Posterior vena cava (tissue), 2 donors: ENCODE results near the gene PML. TPM values are rescaled to one million over a fixed set of nuclear protein-coding genes. Genes with fewer than 3 reads are reported as not detected.

Experiments used
- DNase-seq: peaks from one replicate; pipeline ENCODE4 v3.0.0-alpha.2; 2020; ENCODE audit warnings: low spot score
- intact Hi-C, 2 donors: fragments of 100-400 bp; cut with DNase I; formaldehyde crosslinking; loops; one replicate each; pipeline versions ENCODE4 v1.14.1 to v1.14.2; 2022 to 2023
- total RNA-seq, 2 donors: library from RNA; stranded (reverse); fragmentation: NEBNext Ultra II Directional; extraction: Animal tissue kit (Norgen Biotek cat#: 25700); gene quantifications; one replicate each; pipeline ENCODE4 v1.2.1, GENCODE V29; 2021
- donor health status: DM: yes; HTN: yes; CAD: no.
- donor health status: DM: yes; HTN: yes; CAD: no.

The PML gene
- total RNA-seq, 2 donors from 2014 or later = 49.2 to 50.7 TPM

- intact Hi-C loops = loop anchor here in 1 of 2 donors (10.0 kb wide), 1 partner anchor 335 kb away; no protein-coding TSS in a partner anchor
- no peak for DNase-seq
Observed at GRCh38 chr15:73979636-73980035, 14.9 kb upstream of the PML start.

GRCh38 chr15:73981761-73982221 is 12.7 kb upstream of the PML start:
- intact Hi-C loops = loop anchor here in 1 of 2 donors (10.0 kb wide), 1 partner anchor 333 kb away; no protein-coding TSS in a partner anchor
- DNase-seq = peak; percentile 67

GRCh38 chr15:73982222-73982962 is 12.1 kb upstream of the PML start:
- DNase-seq = peak; percentile 97
- intact Hi-C loops = loop anchor here in 1 of 2 donors (10.0 kb wide), 1 partner anchor 332 kb away; no protein-coding TSS in a partner anchor

- DNase-seq = peak; percentile 87
- intact Hi-C loops = loop anchor here in 1 of 2 donors (10.0 kb wide), 1 partner anchor 332 kb away; no protein-coding TSS in a partner anchor
Observed at GRCh38 chr15:73983211-73983727, 11.2 kb upstream of the PML start.

- no peak for DNase-seq
- intact Hi-C loops = loop anchor here in 1 of 2 donors (10.0 kb wide), 1 partner anchor 331 kb away; no protein-coding TSS in a partner anchor
Observed at GRCh38 chr15:73983773-73984172, 10.7 kb upstream of the PML start.

- DNase-seq = peak; percentile 80
- intact Hi-C loops = loop anchor here in 1 of 2 donors (10.0 kb wide), 1 partner anchor 330 kb away; no protein-coding TSS in a partner anchor
Observed at GRCh38 chr15:73984208-73984979, 10.1 kb upstream of the PML start.

GRCh38 chr15:73985101-73985873 is 9.2 kb upstream of the PML start:
- DNase-seq = peak; percentile 63
- intact Hi-C loops = loop anchor here in 1 of 2 donors (5.0 to 10.0 kb wide), 2 partner anchors 62 to 330 kb away; no protein-coding TSS in a partner anchor

- DNase-seq = peak; percentile 64
- intact Hi-C loops = loop anchor here in 1 of 2 donors (5.0 to 10.0 kb wide), 2 partner anchors 61 to 329 kb away; no protein-coding TSS in a partner anchor
Observed at GRCh38 chr15:73986055-73986775, 8.3 kb upstream of the PML start.

- peak; percentile 9 for DNase-seq
- intact Hi-C loops = loop anchor here in 1 of 2 donors (5.0 to 10.0 kb wide), 2 partner anchors 61 to 328 kb away; no protein-coding TSS in a partner anchor
Observed at GRCh38 chr15:73986776-73987056, 7.8 kb upstream of the PML start.

GRCh38 chr15:73987250-73987649 is 7.3 kb upstream of the PML start:
- intact Hi-C loops = loop anchor here in 1 of 2 donors (5.0 to 10.0 kb wide), 2 partner anchors 60 to 328 kb away; no protein-coding TSS in a partner anchor
- DNase-seq = peak; percentile 48

- intact Hi-C loops = loop anchor here in 1 of 2 donors (5.0 to 10.0 kb wide), 2 partner anchors 59 to 327 kb away; no protein-coding TSS in a partner anchor
- DNase-seq = peak; percentile 76
Observed at GRCh38 chr15:73987681-73988444, 6.7 kb upstream of the PML start.

GRCh38 chr15:73988445-73988969 is 6.0 kb upstream of the PML start:
- intact Hi-C loops = loop anchor here in 1 of 2 donors (5.0 to 10.0 kb wide), 2 partner anchors 59 to 326 kb away; no protein-coding TSS in a partner anchor
- DNase-seq = peak; percentile 78

GRCh38 chr15:73989001-73989798 is 5.3 kb upstream of the PML start:
- DNase-seq = peak; percentile 84
- intact Hi-C loops = loop anchor here in 1 of 2 donors (5.0 to 10.0 kb wide), 2 partner anchors 58 to 326 kb away; no protein-coding TSS in a partner anchor

GRCh38 chr15:73990250-73991005 is 4.1 kb upstream of the PML start:
- DNase-seq = peak; percentile 75
- intact Hi-C loops = loop anchor here in 1 of 2 donors (1.0 kb wide), 1 partner anchor 38 kb away; no protein-coding TSS in a partner anchor

GRCh38 chr15:73991260-73991659 is 3.3 kb upstream of the PML start:
- peak; percentile 94 for DNase-seq
- intact Hi-C loops = no loop called here
